ENCODE results near the gene MTNR1A.
"Not testable (repeated sequence)": the region's sequence is repeated elsewhere in the genome, so short reads cannot be mapped to it uniquely, and the experiment has no call there.

Gene MTNR1A

GRCh38 chr4:186523927-186524326 is 31.4 kb downstream of the MTNR1A start:
- not testable (repeated sequence) for H3K9ac ChIP-seq (ENCODE audit: low read depth, low read length); H3K4me1 ChIP-seq (ENCODE audit: insufficient read depth, low read length); H3K27ac ChIP-seq (ENCODE audit: low read depth, low read length); H3K9me3 ChIP-seq (ENCODE audit: insufficient read depth, low read depth, low read length); H3K36me3 ChIP-seq (ENCODE audit: insufficient read depth, low read length); H3K4me3 ChIP-seq (ENCODE audit: low read length); H3K27me3 ChIP-seq (ENCODE audit: insufficient read depth, low read length)
- WGBS: 96% methylated on average over 2 of the region's 4 CpGs

- no peak overlapping the region for H3K27ac ChIP-seq (ENCODE audit: low read depth, low read length)
- no peaks in the 10 kb centered on the region for H3K27me3 ChIP-seq (ENCODE audit: insufficient read depth, low read length)
- H3K4me1 ChIP-seq (ENCODE audit: insufficient read depth, low read length): no peaks in the 10 kb centered on the region
- H3K36me3 ChIP-seq (ENCODE audit: insufficient read depth, low read length): no peaks in the 10 kb centered on the region
- no peak overlapping the region for H3K9ac ChIP-seq (ENCODE audit: low read depth, low read length)
- 76% methylated on average over 4 of the region's 4 CpGs for WGBS
- no peaks in the 10 kb centered on the region for H3K9me3 ChIP-seq (ENCODE audit: insufficient read depth, low read depth, low read length)
- no peak overlapping the region for H3K4me3 ChIP-seq (ENCODE audit: low read length)
Measured at GRCh38 chr4:186516287-186516686, 39.1 kb downstream of the MTNR1A start.

GRCh38 chr4:186514271-186514950 is 41.0 kb downstream of the MTNR1A start:
- Histone ChIP-seq H3K27ac (ENCODE audit: low read depth, low read length) (no peak overlapping the region), H3K27me3 (ENCODE audit: insufficient read depth, low read length) (no peaks in the 10 kb centered on the region), H3K9ac (ENCODE audit: low read depth, low read length) (no peak overlapping the region), H3K4me3 (ENCODE audit: low read length) (no peak overlapping the region), H3K9me3 (ENCODE audit: insufficient read depth, low read depth, low read length) (peaks cover 5% of the 10 kb centered on the region; the same call in 1 of the 2 replicates), H3K36me3 (ENCODE audit: insufficient read depth, low read length) (no peaks in the 10 kb centered on the region), H3K4me1 (ENCODE audit: insufficient read depth, low read length) (no peaks in the 10 kb centered on the region)
- WGBS: 87% methylated on average over 8 of the region's 8 CpGs

- H3K9me3 ChIP-seq (ENCODE audit: insufficient read depth, low read depth, low read length); H3K4me3 ChIP-seq (ENCODE audit: low read length); H3K27ac ChIP-seq (ENCODE audit: low read depth, low read length); H3K4me1 ChIP-seq (ENCODE audit: insufficient read depth, low read length); H3K9ac ChIP-seq (ENCODE audit: low read depth, low read length); H3K27me3 ChIP-seq (ENCODE audit: insufficient read depth, low read length); H3K36me3 ChIP-seq (ENCODE audit: insufficient read depth, low read length): not testable (repeated sequence)
- 97% methylated on average over 8 of the region's 8 CpGs for WGBS
Measured at GRCh38 chr4:186504771-186505170, 50.6 kb downstream of the MTNR1A start.

- no peak overlapping the region for H3K9ac ChIP-seq (ENCODE audit: low read depth, low read length)
- H3K36me3 ChIP-seq (ENCODE audit: insufficient read depth, low read length): no peaks in the 10 kb centered on the region
- no peaks in the 10 kb centered on the region for H3K4me1 ChIP-seq (ENCODE audit: insufficient read depth, low read length)
- WGBS: 83% methylated on average over 1 of the region's 2 CpGs
- H3K9me3 ChIP-seq (ENCODE audit: insufficient read depth, low read depth, low read length): no peaks in the 10 kb centered on the region
- no peak overlapping the region for H3K27ac ChIP-seq (ENCODE audit: low read depth, low read length)
- no peaks in the 10 kb centered on the region for H3K27me3 ChIP-seq (ENCODE audit: insufficient read depth, low read length)
- H3K4me3 ChIP-seq (ENCODE audit: low read length): no peak overlapping the region
Measured at GRCh38 chr4:186502231-186502630, 53.1 kb downstream of the MTNR1A start.

GRCh38 chr4:186501554-186501953 is 53.8 kb downstream of the MTNR1A start:
- Histone ChIP-seq H3K9me3 (ENCODE audit: insufficient read depth, low read depth, low read length) (no peaks in the 10 kb centered on the region), H3K4me3 (ENCODE audit: low read length) (no peak overlapping the region), H3K27me3 (ENCODE audit: insufficient read depth, low read length) (no peaks in the 10 kb centered on the region), H3K4me1 (ENCODE audit: insufficient read depth, low read length) (no peaks in the 10 kb centered on the region), H3K36me3 (ENCODE audit: insufficient read depth, low read length) (no peaks in the 10 kb centered on the region), H3K9ac (ENCODE audit: low read depth, low read length) (no peak overlapping the region), H3K27ac (ENCODE audit: low read depth, low read length) (no peak overlapping the region)
- WGBS: 90% methylated on average over 8 of the region's 8 CpGs

GRCh38 chr4:186500721-186501304 is 54.6 kb downstream of the MTNR1A start:
- H3K4me1 ChIP-seq (ENCODE audit: insufficient read depth, low read length): no peaks in the 10 kb centered on the region
- no peaks in the 10 kb centered on the region for H3K27me3 ChIP-seq (ENCODE audit: insufficient read depth, low read length)
- 94% methylated on average over 39 of the region's 39 CpGs for WGBS
- no peak overlapping the region for H3K4me3 ChIP-seq (ENCODE audit: low read length)
- no peak overlapping the region for H3K27ac ChIP-seq (ENCODE audit: low read depth, low read length)
- H3K9ac ChIP-seq (ENCODE audit: low read depth, low read length): no peak overlapping the region
- H3K9me3 ChIP-seq (ENCODE audit: insufficient read depth, low read depth, low read length): no peaks in the 10 kb centered on the region
- H3K36me3 ChIP-seq (ENCODE audit: insufficient read depth, low read length): no peaks in the 10 kb centered on the region

- Histone ChIP-seq H3K9ac (ENCODE audit: low read depth, low read length) (no peak overlapping the region), H3K36me3 (ENCODE audit: insufficient read depth, low read length) (no peaks in the 10 kb centered on the region), H3K4me3 (ENCODE audit: low read length) (no peak overlapping the region), H3K27ac (ENCODE audit: low read depth, low read length) (no peak overlapping the region), H3K27me3 (ENCODE audit: insufficient read depth, low read length) (no peaks in the 10 kb centered on the region), H3K9me3 (ENCODE audit: insufficient read depth, low read depth, low read length) (peaks cover 12% of the 10 kb centered on the region), H3K4me1 (ENCODE audit: insufficient read depth, low read length) (no peaks in the 10 kb centered on the region)
- WGBS: 97% methylated on average over 4 of the region's 4 CpGs
Measured at GRCh38 chr4:186499467-186499866, 55.9 kb downstream of the MTNR1A start.

- Histone ChIP-seq H3K9me3 (ENCODE audit: insufficient read depth, low read depth, low read length) (peaks cover 19% of the 10 kb centered on the region), H3K4me1 (ENCODE audit: insufficient read depth, low read length) (no peaks in the 10 kb centered on the region), H3K4me3 (ENCODE audit: low read length) (no peak overlapping the region), H3K36me3 (ENCODE audit: insufficient read depth, low read length) (no peaks in the 10 kb centered on the region), H3K27ac (ENCODE audit: low read depth, low read length) (no peak overlapping the region), H3K9ac (ENCODE audit: low read depth, low read length) (no peak overlapping the region), H3K27me3 (ENCODE audit: insufficient read depth, low read length) (no peaks in the 10 kb centered on the region)
- 88% methylated on average over 8 of the region's 8 CpGs for WGBS
Measured at GRCh38 chr4:186497043-186497442, 58.3 kb downstream of the MTNR1A start.

- Histone ChIP-seq H3K27ac (ENCODE audit: low read depth, low read length) (no peak overlapping the region), H3K36me3 (ENCODE audit: insufficient read depth, low read length) (no peaks in the 10 kb centered on the region), H3K4me1 (ENCODE audit: insufficient read depth, low read length) (no peaks in the 10 kb centered on the region), H3K9me3 (ENCODE audit: insufficient read depth, low read depth, low read length) (peaks cover 25% of the 10 kb centered on the region), H3K9ac (ENCODE audit: low read depth, low read length) (no peak overlapping the region), H3K4me3 (ENCODE audit: low read length) (no peak overlapping the region), H3K27me3 (ENCODE audit: insufficient read depth, low read length) (no peaks in the 10 kb centered on the region)
- no CpG with 5 or more reads among the region's 1 CpG for WGBS
Measured at GRCh38 chr4:186494496-186494895, 60.9 kb downstream of the MTNR1A start.

GRCh38 chr4:186487726-186488125 is 67.6 kb downstream of the MTNR1A start:
- peaks cover 5% of the 10 kb centered on the region; the same call in 1 of the 2 replicates for H3K27me3 ChIP-seq (ENCODE audit: insufficient read depth, low read length)
- WGBS: 68% methylated on average over 9 of the region's 9 CpGs
- H3K9ac ChIP-seq (ENCODE audit: low read depth, low read length): no peak overlapping the region
- H3K4me3 ChIP-seq (ENCODE audit: low read length): no peak overlapping the region
- no peaks in the 10 kb centered on the region for H3K36me3 ChIP-seq (ENCODE audit: insufficient read depth, low read length)
- H3K9me3 ChIP-seq (ENCODE audit: insufficient read depth, low read depth, low read length): peaks cover 6% of the 10 kb centered on the region
- H3K4me1 ChIP-seq (ENCODE audit: insufficient read depth, low read length): no peaks in the 10 kb centered on the region
- no peak overlapping the region for H3K27ac ChIP-seq (ENCODE audit: low read depth, low read length)

All from HUES64 (cell line).